ENCODE measurements around the gene HYDIN. TPM values are rescaled to one million over a fixed set of nuclear protein-coding genes. Genes with fewer than 3 reads are reported as not detected.

Gene HYDIN
- total RNA-seq, 2 experiments from 2014 or later, result not detected

DNA sequence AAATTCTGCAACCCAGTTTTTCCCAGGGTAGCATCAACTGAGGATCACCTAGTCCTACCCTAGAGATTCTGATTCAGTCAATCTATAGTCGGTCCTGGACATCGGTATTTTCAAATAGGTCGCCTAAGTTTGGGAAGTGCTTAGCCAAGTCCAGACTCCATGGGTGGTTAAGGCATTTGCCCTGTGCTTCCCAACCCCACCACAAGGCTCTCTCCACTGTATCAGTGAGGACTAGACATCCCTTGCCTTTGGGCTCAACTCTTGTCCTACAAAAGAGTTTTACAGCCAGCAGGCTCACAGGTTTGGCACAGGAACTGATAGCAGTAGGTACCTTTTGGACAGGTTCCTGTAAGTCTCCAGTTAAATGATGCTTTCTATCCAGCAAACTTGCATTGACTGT lies 13.8 kb downstream of the HYDIN start:
- ChIA-PET POLR2A (no interaction called here), CTCF (no interaction called here)
- peaks cover 7% of the 10 kb centered on the region for H3K27me3 Mint-ChIP-seq
- DNase-seq (no peak), ATAC-seq (no peak)
- no peaks in the 10 kb centered on the region for H3K36me3 Mint-ChIP-seq (ENCODE audit: low read depth)
- H3K4me1 Mint-ChIP-seq (ENCODE audit: low read depth), result no peaks in the 10 kb centered on the region
- H3K27ac Mint-ChIP-seq, result no peak overlapping the region
- TF ChIP-seq CTCF (IDR thresholded peaks at IDR 0.05), result no peak
- peaks cover under 1% of the 10 kb centered on the region for H3K9me3 Mint-ChIP-seq
- intact Hi-C loops (cut with micrococcal nuclease), result no loop called here
- no peak overlapping the region for H3K4me3 Mint-ChIP-seq

DNA sequence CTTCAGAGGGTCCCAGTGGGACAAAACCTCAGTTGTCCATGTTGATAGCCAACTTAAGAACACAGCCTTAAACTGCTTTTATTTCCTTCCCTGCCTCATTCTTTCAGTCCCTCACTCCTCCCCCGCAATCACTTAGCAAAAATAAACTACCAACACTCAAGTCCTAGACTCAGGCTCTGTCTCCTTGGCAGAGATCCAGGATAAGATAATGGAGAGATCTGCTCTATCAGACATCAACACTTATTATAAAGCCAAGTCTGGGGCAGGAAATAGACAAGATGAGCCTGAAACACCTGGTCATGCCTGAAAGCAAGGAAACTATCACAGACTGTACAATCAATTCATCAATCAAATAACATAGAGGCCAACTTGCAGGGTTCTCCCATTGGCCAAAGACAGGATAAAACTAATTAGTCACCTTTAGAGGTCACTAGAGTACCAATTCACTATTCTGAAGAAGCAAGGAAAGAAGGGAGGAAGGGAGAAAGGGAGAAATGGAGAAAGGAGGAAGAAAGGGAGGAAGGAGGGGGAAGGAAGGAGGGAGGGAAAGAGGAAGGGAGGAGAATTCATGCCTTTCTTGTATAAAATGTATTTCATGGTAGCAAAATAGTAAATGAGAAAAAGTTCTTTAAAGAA lies 15.7 kb downstream of the HYDIN start:
- intact Hi-C loops (cut with micrococcal nuclease), result no loop called here
- Mint-ChIP-seq H3K4me3 (no peak overlapping the region), H3K27ac (no peak overlapping the region), H3K9me3 (no peaks in the 10 kb centered on the region), H3K4me1 (ENCODE audit: low read depth) (no peaks in the 10 kb centered on the region), H3K36me3 (ENCODE audit: low read depth) (no peaks in the 10 kb centered on the region), H3K27me3 (peaks cover 11% of the 10 kb centered on the region)
- ChIA-PET POLR2A (no interaction called here), CTCF (no interaction called here)
- DNase-seq (no peak), ATAC-seq (no peak)
- TF ChIP-seq CTCF (IDR thresholded peaks at IDR 0.05), result peak; percentile 24

DNA sequence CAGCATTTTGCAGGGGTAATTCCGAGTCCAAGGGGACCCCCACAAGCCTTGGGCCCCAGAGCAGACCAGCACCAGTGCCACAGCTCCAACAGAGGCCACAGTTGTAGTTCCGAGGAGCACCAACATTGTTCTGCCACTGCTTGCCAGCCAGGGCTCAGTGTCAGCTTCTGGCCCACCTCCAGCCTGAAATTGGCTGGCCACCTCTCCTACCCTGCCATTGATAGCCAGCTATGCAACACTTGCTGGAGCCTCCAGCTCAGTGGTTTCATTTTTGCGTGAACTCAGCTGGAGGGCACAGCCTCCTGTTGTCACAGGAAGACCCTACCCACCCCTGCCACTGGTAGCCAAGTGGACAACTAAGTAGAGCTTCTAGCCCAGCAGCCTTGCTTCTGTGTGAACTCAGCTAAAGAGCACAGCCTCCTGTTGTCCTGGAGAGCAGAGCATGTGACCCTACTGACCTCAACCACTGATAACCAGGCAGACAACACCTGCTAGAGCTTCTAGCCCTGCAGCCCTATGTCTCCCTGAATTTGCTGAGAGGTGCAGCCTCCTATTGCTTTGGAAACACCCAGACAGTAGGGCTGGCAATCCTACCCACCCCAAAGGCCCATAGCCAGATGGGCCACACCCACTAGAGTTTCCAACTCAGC lies 24.9 kb downstream of the HYDIN start:
- intact Hi-C loops (cut with micrococcal nuclease), result no loop called here
- H3K36me3 Mint-ChIP-seq (ENCODE audit: low read depth), result peaks cover 2% of the 10 kb centered on the region
- H3K27me3 Mint-ChIP-seq, result peaks cover 18% of the 10 kb centered on the region
- peaks cover 12% of the 10 kb centered on the region for H3K9me3 Mint-ChIP-seq
- ChIA-PET POLR2A (no interaction called here), CTCF (no interaction called here)
- DNase-seq, result no peak
- no peak overlapping the region for H3K27ac Mint-ChIP-seq
- no peak overlapping the region for H3K4me3 Mint-ChIP-seq
- TF ChIP-seq CTCF (IDR thresholded peaks at IDR 0.05), result no peak
- no peak for ATAC-seq
- H3K4me1 Mint-ChIP-seq (ENCODE audit: low read depth), result no peaks in the 10 kb centered on the region

DNA sequence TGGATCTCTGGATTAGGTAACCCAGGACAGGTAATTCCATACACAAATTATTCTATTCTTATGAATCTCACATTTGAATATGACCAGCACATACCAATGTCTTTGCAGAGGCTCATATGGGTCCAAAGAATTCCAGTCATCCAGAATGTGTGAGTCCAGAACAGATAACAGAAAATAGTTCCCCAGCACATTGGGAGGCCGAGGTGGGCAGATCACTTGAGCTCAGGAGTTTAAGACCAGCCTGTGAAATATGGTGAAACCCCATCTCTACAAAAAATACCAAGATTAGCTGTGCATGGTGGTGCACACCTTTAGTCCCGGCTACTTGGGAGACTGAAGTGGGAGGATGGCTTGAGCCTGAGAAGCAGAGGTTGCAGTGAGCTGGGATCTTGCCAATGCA lies 26.9 kb downstream of the HYDIN start:
- POLR2A ChIA-PET, result no interaction called here
- no peak overlapping the region for H3K27ac Mint-ChIP-seq
- CTCF ChIA-PET, result no interaction called here
- ATAC-seq, result no peak
- no peaks in the 10 kb centered on the region for H3K4me1 Mint-ChIP-seq (ENCODE audit: low read depth)
- TF ChIP-seq CTCF (IDR thresholded peaks at IDR 0.05), result no peak
- H3K9me3 Mint-ChIP-seq, result peaks cover 20% of the 10 kb centered on the region
- DNase-seq, result no peak
- intact Hi-C loops (cut with micrococcal nuclease), result no loop called here
- H3K27me3 Mint-ChIP-seq, result peaks cover 21% of the 10 kb centered on the region
- H3K36me3 Mint-ChIP-seq (ENCODE audit: low read depth), result peaks cover 2% of the 10 kb centered on the region
- H3K4me3 Mint-ChIP-seq, result no peak overlapping the region

DNA sequence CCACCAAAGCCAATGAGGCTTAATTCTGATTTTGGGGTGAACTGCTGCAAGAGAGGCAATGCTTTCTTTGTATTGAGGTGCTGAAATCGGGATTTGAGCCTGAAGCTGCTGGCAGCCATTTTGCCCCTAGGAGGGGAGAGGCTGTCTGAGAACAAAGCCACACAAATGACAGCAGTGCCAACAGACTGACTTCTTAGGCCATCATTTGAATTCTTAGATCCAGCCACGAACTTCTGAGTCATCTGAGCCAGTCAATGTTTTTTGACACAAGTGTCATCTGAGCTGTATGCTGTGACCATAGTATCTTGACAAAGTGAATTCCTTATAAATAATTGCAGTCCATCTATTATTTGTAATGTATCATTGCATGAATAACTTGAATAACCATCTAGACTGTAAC lies 29.0 kb downstream of the HYDIN start:
- POLR2A ChIA-PET, result no interaction called here
- H3K27ac Mint-ChIP-seq, result no peak overlapping the region
- no peaks in the 10 kb centered on the region for H3K36me3 Mint-ChIP-seq (ENCODE audit: low read depth)
- peaks cover 14% of the 10 kb centered on the region for H3K27me3 Mint-ChIP-seq
- intact Hi-C loops (cut with micrococcal nuclease), result no loop called here
- no peak overlapping the region for H3K4me3 Mint-ChIP-seq
- peaks cover 13% of the 10 kb centered on the region for H3K9me3 Mint-ChIP-seq
- CTCF ChIA-PET, result no interaction called here
- no peak for TF ChIP-seq CTCF (IDR thresholded peaks at IDR 0.05)
- ATAC-seq, result no peak
- H3K4me1 Mint-ChIP-seq (ENCODE audit: low read depth), result no peaks in the 10 kb centered on the region
- no peak for DNase-seq
